Gastrocnemius medialis (tissue), 4 donors: Measurements from ENCODE around the gene ELP2. TPM values are rescaled to one million over a fixed set of nuclear protein-coding genes. Genes with fewer than 3 reads are reported as not detected.
A peak's percentile ranks its signal among the peaks of the same experiment; 100 is the strongest.

Experiments used
- ATAC-seq, 2 donors: fragments of 150-250 bp; one replicate each; pipeline ENCODE4 v1.9.1; 2016
- DNase-seq, 2 donors: peaks; one replicate each; pipeline ENCODE4 v3.0.0-alpha.2; 2019
- H3K27ac ChIP-seq, 4 donors: fragments of 200-600 bp; sonication (generic); 1 replicate in 1 of 4; 2 replicates in 3 of 4; pipeline ENCODE4 v1.5.1; 2016 to 2018; ENCODE audit warnings: mild to moderate bottlenecking in 2 of 4, moderate library complexity in 1 of 4
- H3K27me3 ChIP-seq, 3 donors: fragments of 200-600 bp; sonication (generic) in 2 of 3; 1 replicate in 1 of 3; 2 replicates in 2 of 3; pipeline versions ENCODE4 v1.5.1 to v1.6.0; 2016 to 2019; ENCODE audit warnings: mild to moderate bottlenecking in 1 of 3, moderate library complexity in 1 of 3
- H3K36me3 ChIP-seq, 2 donors: fragments of 200-600 bp; sonication (generic) in 1 of 2; one replicate each; pipeline ENCODE4 v1.5.1; 2017 to 2018
- H3K4me1 ChIP-seq, 2 donors: fragments of 200-600 bp; sonication (generic) in 1 of 2; one replicate each; pipeline ENCODE4 v1.5.1; 2016 to 2017; ENCODE audit warnings: mild to moderate bottlenecking in 2 of 2
- H3K4me3 ChIP-seq, 4 donors: fragments of 200-600 bp; sonication (generic) in 3 of 4; 1 replicate in 1 of 4; 2 replicates in 3 of 4; pipeline ENCODE4 v1.5.1; 2016 to 2019; ENCODE audit warnings: mild to moderate bottlenecking in 2 of 4
- H3K9me3 ChIP-seq, 3 donors: fragments of 200-600 bp; sonication (generic) in 2 of 3; 1 replicate in 1 of 3; 2 replicates in 2 of 3; pipeline ENCODE4 v1.5.1; 2016 to 2019
- POLR2A ChIP-seq, 2 donors: fragments of 450-650 bp; IDR thresholded peaks; one replicate each; pipeline ENCODE4 v1.6.1; 2017; ENCODE audit warnings: antibody characterized with exemption in 2 of 2, mild to moderate bottlenecking in 2 of 2, moderate library complexity in 2 of 2
- in situ Hi-C, 4 donors: fragments of 200-750 bp; cut with MboI; loops; one replicate each; pipeline versions ENCODE4 v1.15.0 to v1.8.0; 2017; ENCODE audit warnings: low sequenced_read_pairs in 4 of 4
- intact Hi-C: fragments of 100-400 bp; cut with DNase I; formaldehyde crosslinking; loops from one replicate; pipeline ENCODE4 v1.15.1; 2023; ENCODE audit warnings: low total_unique reads
- total RNA-seq, 4 donors: library from RNA; depleted of rRNA; stranded (reverse); fragments of >200 nt; gene quantifications; one replicate each; pipeline versions ENCODE4 v1.1.0 to v1.2.3, GENCODE V29; 2016
- TF ChIP-seq, protein P1 (sequence below), 5 experiments: fragments of 450-650 bp in 3 of 5; fragments of 200-600 bp in 2 of 5; sonication (generic) in 2 of 5; IDR thresholded peaks in 4 of 5; conservative IDR thresholded peaks in 1 of 5; 1 replicate in 4 of 5; 2 replicates in 1 of 5; pipeline ENCODE4 v1.5.1; 2016 to 2019; ENCODE audit warnings: antibody characterized with exemption in 5 of 5, mild to moderate bottlenecking in 3 of 5, moderate library complexity in 3 of 5

Gene ELP2
- total RNA-seq, 4 donors from 2014 or later: 23.7 to 51.0 (median 42.8) TPM

DNA sequence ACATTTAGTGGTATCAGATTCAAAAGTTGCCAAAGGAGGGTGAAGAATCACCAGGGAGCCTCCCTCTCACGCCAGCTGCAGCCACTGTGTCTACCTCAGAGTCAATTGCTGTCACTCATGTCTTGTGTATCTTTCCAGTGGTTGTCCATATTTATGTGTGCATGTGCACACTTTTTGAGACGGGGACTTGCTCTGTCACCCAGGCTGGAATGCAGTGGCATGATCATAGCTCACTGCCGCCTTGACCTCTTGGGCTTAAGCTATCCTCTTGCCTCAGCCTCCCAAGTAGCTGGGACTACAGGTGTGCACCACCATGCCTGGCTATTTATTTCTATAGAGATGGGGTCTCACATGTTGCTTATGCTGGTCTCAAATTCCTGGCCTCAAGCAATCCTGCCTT, 61.6 kb downstream of the ELP2 start:
- in situ Hi-C loops: no loop called here
- ATAC-seq: no peak
- intact Hi-C loops: no loop called here

GRCh38 chr18:36191711-36192110, 62.0 kb downstream of the ELP2 start:
- DNase-seq: no peak
- H3K9me3 ChIP-seq: no peaks in the 10 kb centered on the region
- peaks cover 5 to 11% (median 10%) of the 10 kb centered on the region in 3 donors for H3K27me3 ChIP-seq
- H3K4me1 ChIP-seq: peaks cover 4 to 8% of the 10 kb centered on the region in 2 donors
- H3K36me3 ChIP-seq: no peaks in the 10 kb centered on the region
- H3K4me3 ChIP-seq: no peak overlapping the region
- in situ Hi-C loops: no loop called here
- TF ChIP-seq, protein P1, sequence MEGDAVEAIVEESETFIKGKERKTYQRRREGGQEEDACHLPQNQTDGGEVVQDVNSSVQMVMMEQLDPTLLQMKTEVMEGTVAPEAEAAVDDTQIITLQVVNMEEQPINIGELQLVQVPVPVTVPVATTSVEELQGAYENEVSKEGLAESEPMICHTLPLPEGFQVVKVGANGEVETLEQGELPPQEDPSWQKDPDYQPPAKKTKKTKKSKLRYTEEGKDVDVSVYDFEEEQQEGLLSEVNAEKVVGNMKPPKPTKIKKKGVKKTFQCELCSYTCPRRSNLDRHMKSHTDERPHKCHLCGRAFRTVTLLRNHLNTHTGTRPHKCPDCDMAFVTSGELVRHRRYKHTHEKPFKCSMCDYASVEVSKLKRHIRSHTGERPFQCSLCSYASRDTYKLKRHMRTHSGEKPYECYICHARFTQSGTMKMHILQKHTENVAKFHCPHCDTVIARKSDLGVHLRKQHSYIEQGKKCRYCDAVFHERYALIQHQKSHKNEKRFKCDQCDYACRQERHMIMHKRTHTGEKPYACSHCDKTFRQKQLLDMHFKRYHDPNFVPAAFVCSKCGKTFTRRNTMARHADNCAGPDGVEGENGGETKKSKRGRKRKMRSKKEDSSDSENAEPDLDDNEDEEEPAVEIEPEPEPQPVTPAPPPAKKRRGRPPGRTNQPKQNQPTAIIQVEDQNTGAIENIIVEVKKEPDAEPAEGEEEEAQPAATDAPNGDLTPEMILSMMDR (IDR thresholded peaks at IDR 0.05 in 4 of 5, conservative IDR thresholded peaks at IDR 0.05 in 1 of 5): no peak
- no peak for TF ChIP-seq POLR2A (IDR thresholded peaks at IDR 0.05)
- H3K27ac ChIP-seq: no peak overlapping the region
- intact Hi-C loops: no loop called here
- no peak for ATAC-seq

More for the DNA sequence above, 61.6 kb downstream of the ELP2 start:
- no peak overlapping the region for H3K27ac ChIP-seq
- TF ChIP-seq, protein P1 (IDR thresholded peaks at IDR 0.05 in 4 of 5, conservative IDR thresholded peaks at IDR 0.05 in 1 of 5): no peak
- no peak for TF ChIP-seq POLR2A (IDR thresholded peaks at IDR 0.05)
- peaks cover 4 to 8% of the 10 kb centered on the region in 2 donors for H3K4me1 ChIP-seq
- DNase-seq: no peak
- H3K4me3 ChIP-seq: no peak overlapping the region
- H3K36me3 ChIP-seq: no peaks in the 10 kb centered on the region
- H3K9me3 ChIP-seq: no peaks in the 10 kb centered on the region
- H3K27me3 ChIP-seq: peaks cover 5 to 15% (median 14%) of the 10 kb centered on the region in 3 donors

DNA sequence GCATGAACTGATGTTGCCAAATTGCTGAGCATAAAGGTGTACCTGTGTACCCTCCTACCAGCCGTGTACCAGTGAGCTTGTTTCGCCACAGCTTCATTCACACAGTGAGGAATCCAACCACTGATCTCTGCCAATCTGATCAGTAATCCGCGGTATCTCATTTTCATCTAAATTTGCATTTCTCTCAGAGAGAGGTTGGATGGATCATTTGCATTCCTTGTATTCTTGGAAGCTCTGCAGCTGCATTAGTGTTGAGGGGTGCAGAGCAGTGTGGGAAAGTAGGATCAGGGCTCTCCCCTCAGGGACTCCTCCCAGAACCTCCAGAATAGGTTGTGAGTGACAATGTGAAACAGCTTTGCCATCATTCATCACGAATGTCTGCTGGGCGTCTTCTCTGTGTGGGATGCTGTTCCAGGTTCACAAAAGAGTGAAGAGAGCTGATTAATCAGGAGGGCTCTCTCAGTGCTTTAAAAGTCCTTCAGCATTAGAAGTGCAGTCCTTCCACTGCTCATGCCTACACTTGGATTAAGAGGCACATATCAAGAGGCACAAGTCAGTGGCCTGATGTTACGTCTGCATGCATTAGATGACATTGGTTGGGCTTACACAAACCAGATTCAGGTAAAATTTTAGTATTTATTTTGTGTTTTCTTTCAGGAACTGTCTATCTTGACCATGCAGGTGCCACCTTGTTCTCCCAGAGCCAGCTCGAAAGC, 65.1 kb downstream of the ELP2 start:
- Histone ChIP-seq H3K36me3 (no peaks in the 10 kb centered on the region), H3K4me1 (no peaks in the 10 kb centered on the region), H3K27me3 (no peaks in the 10 kb centered on the region), H3K9me3 (no peaks in the 10 kb centered on the region), H3K4me3 (no peak overlapping the region), H3K27ac (no peak overlapping the region)
- ATAC-seq (no peak), DNase-seq (no peak)
- intact Hi-C loops (no loop called here), in situ Hi-C loops (no loop called here)
- TF ChIP-seq POLR2A (IDR thresholded peaks at IDR 0.05): no peak
- TF ChIP-seq, protein P1 (IDR thresholded peaks at IDR 0.05 in 4 of 5, conservative IDR thresholded peaks at IDR 0.05 in 1 of 5): no peak

DNA sequence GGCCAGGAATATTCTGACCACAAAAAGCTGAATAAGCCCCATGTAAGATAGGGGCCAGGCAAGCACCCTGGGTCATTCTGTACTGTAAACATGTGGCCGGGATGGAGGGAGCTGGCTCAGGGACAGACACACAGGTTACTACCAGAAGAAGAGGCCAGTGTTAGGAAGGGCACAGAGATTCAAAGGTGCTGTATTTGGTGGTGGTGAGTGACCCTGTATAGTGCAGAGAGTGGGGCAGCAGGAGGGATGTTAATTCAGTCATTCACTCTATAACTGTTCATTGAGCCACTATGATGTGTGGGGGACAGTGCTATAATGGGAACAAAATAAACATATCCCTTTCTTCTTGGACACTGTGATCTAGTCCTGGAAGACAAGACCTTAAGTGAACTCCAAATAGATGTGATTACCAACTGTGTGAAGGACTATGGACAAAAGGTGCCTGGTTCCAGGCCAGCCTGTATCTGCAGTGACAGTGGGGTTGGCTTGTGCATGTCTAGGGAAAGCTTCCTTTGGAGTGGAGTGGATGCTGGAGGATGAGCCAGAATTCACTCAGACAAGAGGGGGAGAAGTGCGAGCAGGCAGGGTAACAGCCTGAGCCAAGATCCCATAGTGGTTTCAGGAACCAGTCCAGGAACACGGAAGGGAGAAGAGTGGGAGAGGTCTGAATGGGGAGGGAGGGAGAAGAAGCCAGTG, 65.9 kb downstream of the ELP2 start:
- Histone ChIP-seq H3K27ac (no peak overlapping the region), H3K9me3 (no peaks in the 10 kb centered on the region), H3K36me3 (no peaks in the 10 kb centered on the region), H3K4me3 (no peak overlapping the region), H3K4me1 (no peaks in the 10 kb centered on the region), H3K27me3 (no peaks in the 10 kb centered on the region)
- ATAC-seq: peak in 1 of 2 donors; percentile 39
- DNase-seq: no peak
- in situ Hi-C loops: no loop called here
- TF ChIP-seq, protein P1 (IDR thresholded peaks at IDR 0.05 in 4 of 5, conservative IDR thresholded peaks at IDR 0.05 in 1 of 5): no peak
- no peak for TF ChIP-seq POLR2A (IDR thresholded peaks at IDR 0.05)
- intact Hi-C loops: no loop called here
